HL-60/S4 (cell line): ENCODE data around the gene FNDC3B.

Source experiments
- in situ Hi-C: fragments of 300-500 bp; cut with MboI; formaldehyde crosslinking; loops from 2 replicates; pipeline ENCODE4 v1.14.3; 2022; ENCODE audit warnings: low sequenced_read_pairs

Gene FNDC3B

DNA sequence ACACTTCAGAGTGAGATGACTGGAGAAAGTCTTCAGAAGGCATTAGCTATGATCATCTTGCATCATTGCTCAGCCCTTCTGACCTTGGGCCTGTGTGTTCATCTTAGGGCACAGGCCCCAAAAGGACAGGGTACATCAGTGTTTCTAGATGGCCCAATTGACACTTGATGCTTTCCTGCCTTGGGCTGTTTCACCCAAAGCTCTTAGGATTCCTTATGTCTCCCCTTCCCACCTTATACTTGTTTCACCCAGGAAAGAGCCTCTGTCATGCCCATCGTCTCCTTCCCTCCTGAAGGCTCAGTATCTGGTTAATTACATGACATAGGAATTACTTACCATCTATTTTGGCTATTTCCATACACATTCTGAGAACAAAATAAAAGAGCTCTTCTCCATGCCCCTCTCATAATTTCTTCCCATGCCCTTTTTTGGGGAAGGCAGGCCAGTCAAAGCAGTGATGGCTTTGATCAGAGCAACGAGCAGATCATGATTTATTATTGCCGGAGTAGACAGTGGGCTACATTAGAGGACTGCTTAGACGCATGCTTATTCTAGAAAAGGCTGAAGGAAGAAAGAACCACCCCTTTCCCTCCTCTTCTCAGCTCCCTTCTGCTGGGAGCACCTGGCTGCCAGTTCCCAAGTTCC lies 335.9 kb downstream of the FNDC3B start:
- in situ Hi-C loops = no loop called here

DNA sequence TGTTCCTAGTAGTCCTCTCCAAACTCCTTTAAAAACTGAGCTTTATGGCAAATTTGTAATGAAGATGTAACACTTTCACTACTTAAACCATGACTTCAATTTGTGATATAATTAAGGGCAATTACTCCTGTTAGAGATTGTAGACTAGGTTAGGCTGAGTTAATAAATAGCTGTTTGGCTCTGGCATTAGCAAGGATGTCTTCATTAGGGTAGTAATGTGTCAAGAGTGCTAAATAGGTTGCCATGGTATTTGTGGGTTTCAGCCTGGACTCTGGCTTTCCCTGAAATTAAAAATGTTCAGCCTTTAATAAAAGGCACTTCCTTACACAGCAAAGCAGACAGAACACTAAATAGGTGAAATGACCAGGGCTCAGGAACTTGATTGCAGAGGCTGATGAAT lies 337.0 kb downstream of the FNDC3B start:
- in situ Hi-C loops = no loop called here

DNA sequence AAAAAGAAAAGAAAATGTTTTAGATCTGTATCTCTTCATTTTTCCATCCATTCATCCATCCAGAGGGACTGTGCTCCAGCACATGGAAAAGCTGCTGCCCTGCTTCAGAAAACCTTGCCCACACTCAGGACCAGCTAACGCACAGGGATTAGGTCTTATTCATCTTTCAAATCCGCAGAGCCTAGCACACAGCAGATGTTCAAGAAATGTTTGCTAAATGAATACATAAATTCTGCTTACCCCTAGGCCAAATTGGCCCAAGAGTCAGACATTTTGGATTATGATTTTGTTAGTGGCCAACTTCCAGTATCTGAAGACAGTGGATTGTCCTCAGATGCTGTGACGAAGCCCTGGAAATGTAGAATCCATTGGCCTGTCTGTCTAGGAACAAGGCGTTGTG lies 337.5 kb downstream of the FNDC3B start:
- in situ Hi-C loops = no loop called here

DNA sequence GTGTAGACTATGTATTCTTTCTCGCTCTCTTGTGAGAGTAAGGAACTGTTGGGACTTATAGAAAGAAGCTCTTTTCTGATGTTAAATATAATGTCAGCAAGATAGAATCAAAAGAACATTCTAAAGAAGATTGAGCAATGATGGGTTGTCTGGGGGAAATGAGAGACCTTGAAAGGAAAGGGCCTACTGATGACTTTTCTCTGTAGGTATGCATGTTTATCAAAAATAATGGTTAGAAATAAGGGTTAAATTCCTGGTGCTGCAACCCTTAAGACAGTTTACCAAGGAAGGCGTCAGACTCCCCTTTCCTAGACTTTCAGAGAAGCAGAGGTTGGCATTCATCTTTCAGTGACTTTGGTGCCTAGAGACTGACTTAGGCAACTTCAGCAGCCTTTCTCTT lies 339.1 kb downstream of the FNDC3B start:
- in situ Hi-C loops = no loop called here

DNA sequence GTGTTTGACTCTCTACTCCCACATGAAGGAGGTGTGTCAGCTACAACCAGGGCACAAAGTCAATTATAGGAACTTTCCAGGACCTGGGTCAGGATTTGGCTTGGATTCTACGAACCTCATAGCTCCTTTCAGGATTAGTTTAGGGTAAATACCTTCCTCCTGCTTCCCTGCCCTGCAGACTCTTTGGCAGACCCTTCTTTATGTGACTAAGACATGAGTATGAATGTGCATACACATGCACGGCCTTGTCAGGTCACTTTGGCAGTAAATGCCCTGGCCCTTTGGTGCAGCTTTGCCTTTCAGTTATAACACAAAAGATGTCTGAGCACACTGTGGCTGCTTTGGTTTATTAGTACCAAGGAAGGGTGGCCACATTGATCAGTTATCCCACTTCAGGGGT lies 340.0 kb downstream of the FNDC3B start:
- in situ Hi-C loops = no loop called here

DNA sequence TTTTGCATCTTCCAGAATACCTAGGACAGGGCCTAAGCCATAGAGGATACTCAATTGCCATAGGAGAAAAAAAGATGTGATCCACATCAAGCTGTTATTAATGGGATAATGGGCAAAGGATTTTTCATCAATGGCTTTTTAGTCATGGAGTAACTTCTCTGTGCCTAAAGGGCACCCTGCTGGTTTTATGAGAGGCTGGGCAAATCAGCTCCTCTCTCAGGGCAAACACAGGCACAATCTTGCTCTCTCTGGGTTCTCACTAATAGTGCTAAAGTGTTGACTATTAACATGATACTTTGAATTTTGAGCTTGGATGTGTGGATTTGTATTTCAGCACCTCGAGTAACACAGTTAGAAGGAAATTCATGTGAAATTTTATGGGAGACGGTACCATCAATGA lies 341.3 kb downstream of the FNDC3B start:
- in situ Hi-C loops = no loop called here

DNA sequence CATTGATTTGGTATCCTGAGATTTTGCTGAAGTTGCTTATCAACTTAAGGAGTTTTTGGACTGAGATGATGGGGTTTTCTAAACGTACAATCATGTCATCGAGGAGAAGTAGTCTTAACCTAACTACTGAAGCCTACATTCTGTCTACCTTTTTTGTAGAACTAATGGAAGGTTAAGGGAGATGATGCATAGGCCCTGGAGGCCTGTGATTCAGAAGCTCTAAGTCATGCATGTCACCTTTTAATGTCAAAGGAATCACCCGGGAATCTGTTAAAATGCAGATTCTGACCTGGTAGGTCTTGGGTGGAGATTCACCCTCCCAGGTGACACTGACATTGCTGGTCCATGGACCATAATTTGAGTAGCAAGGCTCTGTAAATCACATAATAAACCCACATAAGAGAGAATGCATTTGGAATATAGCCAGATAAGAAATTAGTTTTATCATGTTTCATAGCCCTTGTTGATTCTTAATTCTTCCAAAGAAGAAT lies 344.0 kb downstream of the FNDC3B start:
- in situ Hi-C loops = no loop called here

GRCh38 chr3:172384836-172385235 lies 345.5 kb downstream of the FNDC3B start:
- in situ Hi-C loops = no loop called here

DNA sequence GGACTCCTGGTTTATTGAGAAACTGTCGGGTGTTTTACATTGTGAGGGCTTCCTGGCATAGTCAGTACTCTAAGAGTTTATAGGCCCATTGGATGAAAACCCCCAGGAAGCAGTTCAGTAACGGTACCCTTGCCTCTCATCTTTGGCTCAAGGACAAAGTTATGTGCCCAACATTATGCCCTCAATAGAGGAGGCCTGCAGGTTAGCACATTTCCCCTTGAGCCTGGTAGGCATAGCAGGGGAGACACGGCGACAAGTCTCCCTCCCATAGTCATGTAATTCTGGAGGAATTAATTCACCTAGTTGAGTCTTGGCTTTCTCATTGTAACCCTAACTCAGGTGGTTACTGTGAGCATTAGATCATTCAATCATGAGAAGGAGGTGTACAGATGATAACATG lies 348.4 kb downstream of the FNDC3B start:
- in situ Hi-C loops = no loop called here

- in situ Hi-C loops = no loop called here
Observed at GRCh38 chr3:172388412-172389078, 349.2 kb downstream of the FNDC3B start.

DNA sequence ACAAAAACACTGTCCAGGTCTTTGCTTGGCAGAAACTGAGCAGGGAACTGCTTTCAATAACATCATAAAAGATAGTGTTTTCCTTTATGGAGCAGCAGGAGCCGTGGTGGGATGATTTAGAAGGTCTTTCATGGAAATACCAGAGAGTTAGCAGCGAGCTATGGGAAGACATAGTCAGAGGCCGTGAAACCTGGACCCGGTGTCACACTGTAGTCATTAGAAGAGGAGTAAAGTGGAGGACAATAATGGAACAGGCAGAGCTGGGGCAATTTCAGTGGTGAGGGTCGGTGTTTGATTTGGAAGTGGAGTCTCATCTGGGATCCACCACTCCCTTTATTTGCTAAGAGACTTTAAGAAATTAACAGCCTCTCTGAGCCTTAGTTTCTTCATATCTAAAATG lies 351.4 kb downstream of the FNDC3B start:
- in situ Hi-C loops = no loop called here

DNA sequence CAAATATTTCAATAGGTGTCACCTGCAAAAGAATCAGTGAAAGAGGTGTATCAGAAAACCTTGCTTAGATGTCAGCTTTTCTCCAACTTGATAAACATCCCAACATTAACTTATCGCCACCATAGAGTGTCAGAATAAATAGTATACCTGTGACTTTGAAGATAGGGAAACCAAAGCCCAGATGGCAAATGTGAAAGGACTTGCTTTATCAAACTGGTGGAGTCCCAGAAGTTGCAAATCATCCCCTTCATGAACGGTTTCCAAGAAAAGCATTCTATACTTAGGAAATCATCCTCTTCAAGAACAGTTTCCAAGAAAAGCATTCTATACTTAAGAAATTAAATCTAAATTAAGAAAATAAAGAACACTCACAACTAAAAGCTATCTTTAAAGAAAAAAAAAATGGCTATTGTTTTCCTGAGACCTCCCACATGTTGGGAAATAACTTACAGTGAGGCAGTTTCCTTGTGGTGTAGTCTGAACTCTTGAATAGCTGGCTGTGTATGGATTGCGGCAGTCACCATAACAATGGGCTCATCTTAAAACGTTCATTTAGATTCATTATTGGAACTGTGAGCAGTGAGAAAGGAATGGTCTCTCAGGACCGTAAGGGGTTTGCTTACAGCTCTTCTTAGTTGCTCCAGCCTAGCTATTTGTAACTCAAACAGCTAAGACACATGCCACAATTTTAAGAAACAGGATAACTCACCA lies 352.4 kb downstream of the FNDC3B start:
- in situ Hi-C loops = no loop called here

- in situ Hi-C loops = no loop called here
Observed at GRCh38 chr3:172394692-172395091, 355.3 kb downstream of the FNDC3B start.

GRCh38 chr3:172396400-172396799 lies 357.0 kb downstream of the FNDC3B start:
- in situ Hi-C loops = no loop called here

GRCh38 chr3:172397716-172398405 lies 358.5 kb downstream of the FNDC3B start:
- in situ Hi-C loops = no loop called here

GRCh38 chr3:172398484-172398883 lies 359.1 kb downstream of the FNDC3B start:
- in situ Hi-C loops = no loop called here

DNA sequence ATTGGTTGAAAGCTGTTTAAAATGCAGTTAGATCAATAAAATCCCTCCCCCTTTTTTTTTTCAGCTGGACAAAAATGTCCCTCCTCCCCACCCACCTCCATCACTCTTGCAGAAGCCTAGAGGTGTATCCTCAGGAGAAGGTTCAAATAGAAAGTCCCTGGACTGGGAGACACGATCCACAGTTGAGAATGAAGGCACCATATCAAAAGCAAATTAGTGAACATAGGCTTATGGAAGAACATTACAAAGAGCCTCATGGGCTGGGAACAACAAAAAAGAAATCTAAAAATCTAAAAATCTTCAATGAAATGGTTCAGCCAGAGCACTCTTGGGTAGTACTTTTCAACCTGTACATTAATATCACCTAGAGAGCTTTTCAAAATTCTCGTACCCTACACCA lies 362.7 kb downstream of the FNDC3B start:
- in situ Hi-C loops = no loop called here

DNA sequence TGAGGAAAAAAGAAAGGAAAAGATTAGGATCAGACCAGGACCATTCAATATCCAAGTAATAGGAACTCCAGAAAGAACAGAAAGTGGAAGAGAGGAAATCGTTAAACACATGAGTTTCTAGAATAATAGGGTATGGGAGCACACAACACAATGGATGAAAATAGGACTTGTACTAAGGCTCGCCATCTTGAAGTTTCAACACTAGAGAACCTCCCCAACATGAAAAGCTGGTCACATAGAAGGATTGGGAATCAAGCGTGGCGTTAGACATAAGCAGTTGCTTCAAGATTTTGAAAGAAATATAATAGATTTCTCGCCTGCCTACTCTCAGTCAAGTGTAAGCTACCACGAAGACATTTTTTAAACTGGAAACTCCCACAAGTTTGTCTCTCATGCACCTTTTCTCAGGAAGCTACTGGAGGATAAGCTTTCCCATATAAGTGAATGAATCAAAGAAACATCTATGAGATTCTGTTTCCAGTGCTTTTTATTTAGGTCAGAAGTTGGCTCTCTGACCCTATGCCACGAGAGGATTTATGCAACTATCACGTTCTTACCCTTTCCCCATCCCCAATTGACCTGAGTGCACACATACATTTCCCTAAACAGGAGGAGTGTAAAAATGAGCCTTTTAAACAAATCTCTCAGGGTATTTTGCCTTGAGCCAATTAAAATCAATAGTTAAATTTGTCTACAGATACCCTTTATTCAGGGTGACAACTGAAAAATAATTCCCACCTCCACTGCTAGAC lies 363.7 kb downstream of the FNDC3B start:
- in situ Hi-C loops = no loop called here

GRCh38 chr3:172404237-172404962 lies 365.0 kb downstream of the FNDC3B start:
- in situ Hi-C loops = no loop called here

GRCh38 chr3:172405914-172406313 lies 366.5 kb downstream of the FNDC3B start:
- in situ Hi-C loops = no loop called here
